Liver (tissue), 9 donors: Measurements from ENCODE around the gene WSCD1. TPM values are rescaled to one million over a fixed set of nuclear protein-coding genes. Genes with fewer than 3 reads are reported as not detected.

Experiments
- DNase-seq: peaks from one replicate; pipeline ENCODE4 v3.0.0-alpha.2; 2017; ENCODE audit warnings: low spot score
- H3K27ac ChIP-seq, 2 donors: one replicate each; pipeline ENCODE4 v1.7.0; 2013; ENCODE audit warnings: inconsistent platforms in 2 of 2, low read length in 2 of 2, control low read depth in 1 of 2, low read depth in 1 of 2, mild to moderate bottlenecking in 1 of 2
- H3K27me3 ChIP-seq, 4 donors: one replicate each; pipeline versions ENCODE4 v1.6.1 to v1.7.0; 2013; ENCODE audit warnings: low read length in 3 of 4, inconsistent platforms in 1 of 4, mild to moderate bottlenecking in 1 of 4, moderate library complexity in 1 of 4; ENCODE audit not compliant: control insufficient read depth in 4 of 4, insufficient read depth in 4 of 4
- H3K36me3 ChIP-seq, 4 donors: one replicate each; pipeline versions ENCODE4 v1.6.1 to v1.7.0; 2013; ENCODE audit warnings: low read length in 3 of 4, mild to moderate bottlenecking in 3 of 4, low read depth in 1 of 4, moderate library complexity in 1 of 4; ENCODE audit not compliant: control insufficient read depth in 4 of 4, insufficient read depth in 3 of 4
- H3K4me1 ChIP-seq, 4 donors: one replicate each; pipeline versions ENCODE4 v1.6.1 to v1.7.0; 2013; ENCODE audit warnings: low read length in 3 of 4, mild to moderate bottlenecking in 3 of 4, moderate library complexity in 1 of 4; ENCODE audit not compliant: control insufficient read depth in 4 of 4, insufficient read depth in 4 of 4
- H3K4me3 ChIP-seq, 3 donors: one replicate each; pipeline versions ENCODE4 v1.6.1 to v1.7.0; 2013; ENCODE audit warnings: low read length in 3 of 3, control low read depth in 1 of 3, low read depth in 1 of 3, mild to moderate bottlenecking in 1 of 3
- H3K9ac ChIP-seq, 2 donors: one replicate each; pipeline ENCODE4 v1.7.0; 2013; ENCODE audit warnings: low read length in 2 of 2, mild to moderate bottlenecking in 2 of 2, moderate library complexity in 2 of 2, control low read depth in 1 of 2, low read depth in 1 of 2
- H3K9me3 ChIP-seq, 4 donors: one replicate each; pipeline versions ENCODE4 v1.6.1 to v1.7.0; 2013; ENCODE audit warnings: low read length in 3 of 4; ENCODE audit not compliant: control insufficient read depth in 4 of 4
- FOXA1 ChIP-seq: IDR thresholded peaks from 2 replicates; pipeline ENCODE4 v1.6.1; 2016; ENCODE audit warnings: antibody characterized with exemption
- GABPA ChIP-seq, 2 donors: IDR thresholded peaks in 1 of 2; conservative IDR thresholded peaks in 1 of 2; 2 replicates each; pipeline ENCODE4 v1.6.1; 2016; ENCODE audit warnings: antibody characterized with exemption in 2 of 2, mild to moderate bottlenecking in 1 of 2, moderate library complexity in 1 of 2
- HNF4A ChIP-seq, 2 donors: conservative IDR thresholded peaks; 2 replicates each; pipeline ENCODE4 v1.6.1; 2016; ENCODE audit warnings: antibody characterized with exemption in 2 of 2, mild to moderate bottlenecking in 2 of 2
- HNF4G ChIP-seq: IDR thresholded peaks from 2 replicates; pipeline ENCODE4 v1.6.1; 2016; ENCODE audit warnings: antibody characterized with exemption
- JUND ChIP-seq, 2 donors: IDR thresholded peaks; 2 replicates each; pipeline ENCODE4 v1.6.1; 2016; ENCODE audit warnings: antibody characterized with exemption in 2 of 2
- NR2F2 ChIP-seq: IDR thresholded peaks from 2 replicates; pipeline ENCODE4 v1.6.1; 2016; ENCODE audit warnings: antibody characterized with exemption
- RXRA ChIP-seq, 2 donors: IDR thresholded peaks; 2 replicates each; pipeline ENCODE4 v1.6.1; 2017 to 2018; ENCODE audit warnings: antibody characterized with exemption in 2 of 2, mild to moderate bottlenecking in 1 of 2
- SP1 ChIP-seq: IDR thresholded peaks from 2 replicates; pipeline ENCODE4 v1.6.1; 2018; ENCODE audit warnings: antibody characterized with exemption, mild to moderate bottlenecking
- TAF1 ChIP-seq: conservative IDR thresholded peaks from 2 replicates; pipeline ENCODE4 v1.6.1; 2016; ENCODE audit warnings: antibody characterized with exemption, mild to moderate bottlenecking
- YY1 ChIP-seq: IDR thresholded peaks from 2 replicates; pipeline ENCODE4 v1.6.1; 2016; ENCODE audit warnings: antibody characterized with exemption, mild to moderate bottlenecking
- WGBS: extraction: QIAGEN DNeasy Blood & Tissue Kit; methylation state at CpG from one replicate; pipeline ENCODE4 v1.1.7; 2013; 5-methylcytosine and 5-hydroxymethylcytosine counted together
- polyA plus RNA-seq, 2 donors: library from polyadenylated mRNA; stranded (reverse) in 1 of 2; unstranded in 1 of 2; fragments of 200-250 nt in 1 of 2; fragments of >200 nt in 1 of 2; fragmentation: Nextera tagmentation in 1 of 2; extraction: Ambion mirVana in 1 of 2; gene quantifications; one replicate each; pipeline versions ENCODE4 v1.2.1 to v1.2.3, GENCODE V29; 2013 to 2015
- total RNA-seq, 2 donors: library from RNA; depleted of rRNA; stranded (reverse); fragments of >200 nt; gene quantifications; one replicate each; pipeline ENCODE4 v1.2.3, GENCODE V29; 2014
- TF ChIP-seq, protein P1 (sequence below): fragments of 150-350 bp; IDR thresholded peaks from 2 replicates; pipeline ENCODE4 v1.5.1; 2017; ENCODE audit warnings: improper control_type of control experiment, low read depth, low read length; ENCODE audit not compliant: missing input control
- TF ChIP-seq, protein P2 (sequence below): IDR thresholded peaks from 2 replicates; pipeline ENCODE4 v1.6.1; 2016; ENCODE audit warnings: antibody characterized with exemption
- TF ChIP-seq, protein P3 (sequence below): IDR thresholded peaks from 2 replicates; pipeline ENCODE4 v1.6.1; 2016; ENCODE audit warnings: antibody characterized with exemption
- TF ChIP-seq, protein P4 (sequence below): IDR thresholded peaks from 2 replicates; pipeline ENCODE4 v1.6.1; 2016; ENCODE audit warnings: antibody characterized with exemption
- TF ChIP-seq, protein P5 (sequence below): IDR thresholded peaks from 2 replicates; pipeline ENCODE4 v1.6.1; 2016; ENCODE audit warnings: antibody characterized with exemption, mild to moderate bottlenecking
- donor health status: healthy.
- donor health status: healthy.
- donor health status: healthy.
- donor health status: healthy.
- donor health status: healthy.

The WSCD1 gene
- total and polyA plus RNA-seq, 4 donors, result 0.10 to 3.8 (median 1.3) TPM

DNA sequence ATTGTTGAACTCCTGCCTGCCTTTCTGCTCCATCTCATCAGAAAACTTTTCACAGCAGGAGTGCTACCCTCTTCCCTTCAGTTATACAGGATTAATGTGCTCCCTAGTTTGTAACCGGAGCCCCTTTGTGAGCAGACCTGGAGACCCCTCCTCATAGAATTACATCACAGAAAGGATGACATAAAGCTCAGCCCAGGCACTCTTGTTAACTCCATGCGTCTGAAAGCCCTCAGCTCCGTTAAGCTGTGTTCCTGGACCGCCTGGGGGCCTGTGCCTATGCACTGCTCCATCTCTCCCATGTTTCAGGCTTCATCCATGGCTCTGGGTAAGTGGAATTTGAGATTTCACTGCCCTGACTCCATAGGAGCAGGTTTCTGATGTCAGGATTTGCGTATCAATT lies 7.6 kb downstream of the WSCD1 start:
- H3K4me3 ChIP-seq, result no peak overlapping the region
- TF ChIP-seq GABPA (IDR thresholded peaks at IDR 0.05 in 1 of 2, conservative IDR thresholded peaks at IDR 0.05 in 1 of 2) (no peak), NR2F2 (no peak), SP1 (no peak), JUND (IDR thresholded peaks at IDR 0.05) (no peak), HNF4G (no peak), FOXA1 (no peak), TAF1 (no peak), RXRA (IDR thresholded peaks at IDR 0.05) (no peak)
- TF ChIP-seq, protein P1, sequence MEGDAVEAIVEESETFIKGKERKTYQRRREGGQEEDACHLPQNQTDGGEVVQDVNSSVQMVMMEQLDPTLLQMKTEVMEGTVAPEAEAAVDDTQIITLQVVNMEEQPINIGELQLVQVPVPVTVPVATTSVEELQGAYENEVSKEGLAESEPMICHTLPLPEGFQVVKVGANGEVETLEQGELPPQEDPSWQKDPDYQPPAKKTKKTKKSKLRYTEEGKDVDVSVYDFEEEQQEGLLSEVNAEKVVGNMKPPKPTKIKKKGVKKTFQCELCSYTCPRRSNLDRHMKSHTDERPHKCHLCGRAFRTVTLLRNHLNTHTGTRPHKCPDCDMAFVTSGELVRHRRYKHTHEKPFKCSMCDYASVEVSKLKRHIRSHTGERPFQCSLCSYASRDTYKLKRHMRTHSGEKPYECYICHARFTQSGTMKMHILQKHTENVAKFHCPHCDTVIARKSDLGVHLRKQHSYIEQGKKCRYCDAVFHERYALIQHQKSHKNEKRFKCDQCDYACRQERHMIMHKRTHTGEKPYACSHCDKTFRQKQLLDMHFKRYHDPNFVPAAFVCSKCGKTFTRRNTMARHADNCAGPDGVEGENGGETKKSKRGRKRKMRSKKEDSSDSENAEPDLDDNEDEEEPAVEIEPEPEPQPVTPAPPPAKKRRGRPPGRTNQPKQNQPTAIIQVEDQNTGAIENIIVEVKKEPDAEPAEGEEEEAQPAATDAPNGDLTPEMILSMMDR, result no peak
- TF ChIP-seq, protein P2, sequence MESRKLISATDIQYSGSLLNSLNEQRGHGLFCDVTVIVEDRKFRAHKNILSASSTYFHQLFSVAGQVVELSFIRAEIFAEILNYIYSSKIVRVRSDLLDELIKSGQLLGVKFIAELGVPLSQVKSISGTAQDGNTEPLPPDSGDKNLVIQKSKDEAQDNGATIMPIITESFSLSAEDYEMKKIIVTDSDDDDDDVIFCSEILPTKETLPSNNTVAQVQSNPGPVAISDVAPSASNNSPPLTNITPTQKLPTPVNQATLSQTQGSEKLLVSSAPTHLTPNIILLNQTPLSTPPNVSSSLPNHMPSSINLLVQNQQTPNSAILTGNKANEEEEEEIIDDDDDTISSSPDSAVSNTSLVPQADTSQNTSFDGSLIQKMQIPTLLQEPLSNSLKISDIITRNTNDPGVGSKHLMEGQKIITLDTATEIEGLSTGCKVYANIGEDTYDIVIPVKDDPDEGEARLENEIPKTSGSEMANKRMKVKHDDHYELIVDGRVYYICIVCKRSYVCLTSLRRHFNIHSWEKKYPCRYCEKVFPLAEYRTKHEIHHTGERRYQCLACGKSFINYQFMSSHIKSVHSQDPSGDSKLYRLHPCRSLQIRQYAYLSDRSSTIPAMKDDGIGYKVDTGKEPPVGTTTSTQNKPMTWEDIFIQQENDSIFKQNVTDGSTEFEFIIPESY, result no peak
- TF ChIP-seq, protein P3, sequence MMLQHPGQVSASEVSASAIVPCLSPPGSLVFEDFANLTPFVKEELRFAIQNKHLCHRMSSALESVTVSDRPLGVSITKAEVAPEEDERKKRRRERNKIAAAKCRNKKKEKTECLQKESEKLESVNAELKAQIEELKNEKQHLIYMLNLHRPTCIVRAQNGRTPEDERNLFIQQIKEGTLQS, result no peak
- TF ChIP-seq, protein P4, sequence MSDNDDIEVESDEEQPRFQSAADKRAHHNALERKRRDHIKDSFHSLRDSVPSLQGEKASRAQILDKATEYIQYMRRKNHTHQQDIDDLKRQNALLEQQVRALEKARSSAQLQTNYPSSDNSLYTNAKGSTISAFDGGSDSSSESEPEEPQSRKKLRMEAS, result no peak
- TF ChIP-seq, protein P5, sequence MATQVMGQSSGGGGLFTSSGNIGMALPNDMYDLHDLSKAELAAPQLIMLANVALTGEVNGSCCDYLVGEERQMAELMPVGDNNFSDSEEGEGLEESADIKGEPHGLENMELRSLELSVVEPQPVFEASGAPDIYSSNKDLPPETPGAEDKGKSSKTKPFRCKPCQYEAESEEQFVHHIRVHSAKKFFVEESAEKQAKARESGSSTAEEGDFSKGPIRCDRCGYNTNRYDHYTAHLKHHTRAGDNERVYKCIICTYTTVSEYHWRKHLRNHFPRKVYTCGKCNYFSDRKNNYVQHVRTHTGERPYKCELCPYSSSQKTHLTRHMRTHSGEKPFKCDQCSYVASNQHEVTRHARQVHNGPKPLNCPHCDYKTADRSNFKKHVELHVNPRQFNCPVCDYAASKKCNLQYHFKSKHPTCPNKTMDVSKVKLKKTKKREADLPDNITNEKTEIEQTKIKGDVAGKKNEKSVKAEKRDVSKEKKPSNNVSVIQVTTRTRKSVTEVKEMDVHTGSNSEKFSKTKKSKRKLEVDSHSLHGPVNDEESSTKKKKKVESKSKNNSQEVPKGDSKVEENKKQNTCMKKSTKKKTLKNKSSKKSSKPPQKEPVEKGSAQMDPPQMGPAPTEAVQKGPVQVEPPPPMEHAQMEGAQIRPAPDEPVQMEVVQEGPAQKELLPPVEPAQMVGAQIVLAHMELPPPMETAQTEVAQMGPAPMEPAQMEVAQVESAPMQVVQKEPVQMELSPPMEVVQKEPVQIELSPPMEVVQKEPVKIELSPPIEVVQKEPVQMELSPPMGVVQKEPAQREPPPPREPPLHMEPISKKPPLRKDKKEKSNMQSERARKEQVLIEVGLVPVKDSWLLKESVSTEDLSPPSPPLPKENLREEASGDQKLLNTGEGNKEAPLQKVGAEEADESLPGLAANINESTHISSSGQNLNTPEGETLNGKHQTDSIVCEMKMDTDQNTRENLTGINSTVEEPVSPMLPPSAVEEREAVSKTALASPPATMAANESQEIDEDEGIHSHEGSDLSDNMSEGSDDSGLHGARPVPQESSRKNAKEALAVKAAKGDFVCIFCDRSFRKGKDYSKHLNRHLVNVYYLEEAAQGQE, result no peak
- WGBS, result 92% methylated on average over 5 of the region's 5 CpGs

DNA sequence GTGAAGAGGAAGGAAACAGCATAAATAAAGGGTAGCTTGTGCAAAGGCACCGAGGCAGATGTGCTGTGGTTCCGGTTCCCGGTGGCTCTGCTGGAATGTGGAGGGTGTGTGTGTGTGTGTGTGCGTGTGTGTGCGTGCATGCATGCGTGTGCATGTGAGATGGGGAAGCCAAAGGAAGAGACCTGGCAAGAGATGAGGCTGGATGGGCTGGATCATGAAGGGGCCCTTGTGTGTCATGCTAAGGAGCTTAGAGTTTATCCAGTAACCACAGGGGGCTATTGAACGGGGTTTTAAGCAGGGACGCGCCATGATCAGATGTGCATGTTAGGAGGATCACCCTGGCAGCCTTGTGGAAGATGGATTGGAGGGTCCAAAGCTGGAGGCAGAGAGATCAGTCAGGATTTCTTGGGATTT lies 8.3 kb downstream of the WSCD1 start:
- H3K9ac ChIP-seq, result no peak overlapping the region
- DNase-seq, result no peak
- no peak overlapping the region for H3K27ac ChIP-seq

More for the DNA sequence above, 7.6 kb downstream of the WSCD1 start:
- DNase-seq, result no peak
- H3K9ac ChIP-seq, result no peak overlapping the region
- no peaks in the 10 kb centered on the region for H3K36me3 ChIP-seq
- no peaks in the 10 kb centered on the region for H3K27me3 ChIP-seq
- no peaks in the 10 kb centered on the region for H3K9me3 ChIP-seq
- H3K4me1 ChIP-seq, result no peaks in the 10 kb centered on the region
- H3K27ac ChIP-seq, result no peak overlapping the region

More for the DNA sequence above, 8.3 kb downstream of the WSCD1 start:
- H3K4me1 ChIP-seq, result no peaks in the 10 kb centered on the region
- TF ChIP-seq FOXA1 (no peak), HNF4G (no peak), SP1 (no peak), RXRA (IDR thresholded peaks at IDR 0.05) (no peak), HNF4A (conservative IDR thresholded peaks at IDR 0.05) (no peak), YY1 (no peak)
- TF ChIP-seq, protein P4, result no peak
- TF ChIP-seq, protein P2, result no peak
- WGBS, result 89% methylated on average over 9 of the region's 9 CpGs
- H3K36me3 ChIP-seq, result no peaks in the 10 kb centered on the region
- H3K4me3 ChIP-seq, result no peak overlapping the region
- no peaks in the 10 kb centered on the region for H3K27me3 ChIP-seq
- H3K9me3 ChIP-seq, result no peaks in the 10 kb centered on the region
